GM12874 (cell line): ENCODE data around the gene BET1.

Source experiments
- TF ChIP-seq, protein P1 (sequence below): IDR thresholded peaks from 2 replicates; pipeline ENCODE4 v1.5.1; 2011; ENCODE audit warnings: low read depth, mild to moderate bottlenecking, control low read depth, low read length, moderate library complexity; ENCODE audit not compliant: insufficient read depth

BET1 gene

DNA sequence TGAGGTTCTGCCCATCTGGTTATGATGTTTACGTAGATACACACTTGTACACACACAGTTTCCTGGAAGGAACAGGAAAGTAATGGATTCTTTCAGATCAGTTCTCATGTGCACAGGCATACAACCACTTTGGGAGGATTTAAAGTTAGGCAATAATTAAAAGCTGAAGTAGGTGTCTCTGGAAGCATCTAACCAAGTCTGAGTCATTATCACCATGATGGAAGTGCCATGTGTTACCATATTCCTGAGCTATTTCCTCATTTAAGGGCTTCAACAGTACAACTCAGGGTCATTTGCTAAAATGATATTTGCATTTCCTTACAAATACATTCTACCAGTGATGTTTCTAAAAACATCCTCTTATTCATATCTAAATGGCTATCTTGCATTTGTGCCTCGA lies 41.4 kb upstream of the BET1 start:
- TF ChIP-seq, protein P1, sequence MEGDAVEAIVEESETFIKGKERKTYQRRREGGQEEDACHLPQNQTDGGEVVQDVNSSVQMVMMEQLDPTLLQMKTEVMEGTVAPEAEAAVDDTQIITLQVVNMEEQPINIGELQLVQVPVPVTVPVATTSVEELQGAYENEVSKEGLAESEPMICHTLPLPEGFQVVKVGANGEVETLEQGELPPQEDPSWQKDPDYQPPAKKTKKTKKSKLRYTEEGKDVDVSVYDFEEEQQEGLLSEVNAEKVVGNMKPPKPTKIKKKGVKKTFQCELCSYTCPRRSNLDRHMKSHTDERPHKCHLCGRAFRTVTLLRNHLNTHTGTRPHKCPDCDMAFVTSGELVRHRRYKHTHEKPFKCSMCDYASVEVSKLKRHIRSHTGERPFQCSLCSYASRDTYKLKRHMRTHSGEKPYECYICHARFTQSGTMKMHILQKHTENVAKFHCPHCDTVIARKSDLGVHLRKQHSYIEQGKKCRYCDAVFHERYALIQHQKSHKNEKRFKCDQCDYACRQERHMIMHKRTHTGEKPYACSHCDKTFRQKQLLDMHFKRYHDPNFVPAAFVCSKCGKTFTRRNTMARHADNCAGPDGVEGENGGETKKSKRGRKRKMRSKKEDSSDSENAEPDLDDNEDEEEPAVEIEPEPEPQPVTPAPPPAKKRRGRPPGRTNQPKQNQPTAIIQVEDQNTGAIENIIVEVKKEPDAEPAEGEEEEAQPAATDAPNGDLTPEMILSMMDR = no peak

DNA sequence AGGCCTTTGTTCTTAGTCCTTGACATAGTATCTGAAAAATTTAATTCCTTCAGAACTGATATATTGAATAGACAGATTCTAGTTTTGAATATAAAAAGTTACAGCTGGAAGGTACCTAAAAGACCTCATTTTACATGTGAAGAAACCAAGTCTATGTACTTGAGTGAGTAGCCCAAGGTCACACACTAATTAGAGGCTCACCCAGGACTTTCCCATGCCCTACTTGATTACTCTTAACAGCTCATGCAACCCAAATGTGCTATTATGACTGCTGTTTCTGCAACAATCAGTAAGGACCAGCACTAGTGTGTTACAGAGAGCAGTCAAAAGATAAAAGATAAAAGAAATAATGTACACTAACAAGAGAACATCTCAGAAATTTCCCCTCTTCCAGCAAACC lies 40.7 kb upstream of the BET1 start:
- TF ChIP-seq, protein P1 = no peak

DNA sequence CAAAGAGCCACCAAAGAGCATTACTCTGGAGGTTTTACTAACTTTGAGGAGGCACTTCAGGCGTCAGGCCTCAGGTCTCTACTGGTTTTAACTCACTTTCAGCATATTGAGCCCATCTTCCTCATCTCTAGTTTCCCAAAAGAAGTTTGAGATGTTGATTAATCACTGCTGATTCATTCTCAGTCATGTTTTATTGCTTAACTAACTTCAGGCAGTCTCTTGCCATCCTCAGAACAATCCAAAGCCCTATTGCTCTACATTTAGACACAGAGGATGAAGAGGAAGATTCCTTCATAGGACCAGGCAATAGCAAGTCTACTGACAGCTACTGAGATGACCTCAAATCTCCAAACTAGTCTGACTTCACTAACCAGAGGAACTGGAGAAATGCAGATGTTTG lies 39.1 kb upstream of the BET1 start:
- TF ChIP-seq, protein P1 = no peak

DNA sequence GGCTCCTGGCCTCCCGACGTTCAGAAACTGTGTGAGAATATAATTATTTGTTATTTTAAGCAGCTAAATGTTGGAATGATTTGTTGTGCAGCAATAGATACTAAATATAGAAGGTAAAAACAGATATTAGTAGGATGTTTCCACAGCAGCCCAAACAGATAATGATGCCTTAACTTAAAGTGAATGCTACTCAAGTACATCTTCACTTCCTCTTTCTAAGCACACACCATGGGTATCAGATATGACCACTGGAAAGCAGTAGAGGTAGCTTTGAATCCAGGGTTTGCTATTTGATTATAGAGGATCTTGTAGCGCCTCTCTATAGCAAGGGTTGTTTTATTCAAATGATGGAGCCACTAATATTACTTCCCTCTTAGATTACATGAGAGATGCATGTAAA lies 38.2 kb upstream of the BET1 start:
- TF ChIP-seq, protein P1 = no peak

DNA sequence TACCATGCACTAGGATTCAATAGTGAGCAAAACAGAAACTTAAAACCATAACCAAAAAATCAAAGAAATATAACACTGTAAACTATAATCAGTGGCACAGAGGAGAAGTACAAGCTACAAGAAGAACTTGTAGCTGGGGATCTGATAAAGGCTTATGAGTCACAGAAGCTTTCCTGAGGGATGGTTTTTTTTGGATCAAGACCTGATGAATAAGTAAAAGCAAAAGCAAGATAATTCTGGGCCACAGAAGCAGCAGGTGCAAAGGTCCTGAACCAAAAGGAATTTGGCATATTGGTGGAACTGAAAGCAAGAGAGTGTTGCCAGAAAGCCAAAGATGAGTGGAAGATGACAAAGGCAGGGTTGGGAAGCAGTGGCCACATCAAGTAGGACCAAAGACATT lies 37.4 kb upstream of the BET1 start:
- TF ChIP-seq, protein P1 = no peak

DNA sequence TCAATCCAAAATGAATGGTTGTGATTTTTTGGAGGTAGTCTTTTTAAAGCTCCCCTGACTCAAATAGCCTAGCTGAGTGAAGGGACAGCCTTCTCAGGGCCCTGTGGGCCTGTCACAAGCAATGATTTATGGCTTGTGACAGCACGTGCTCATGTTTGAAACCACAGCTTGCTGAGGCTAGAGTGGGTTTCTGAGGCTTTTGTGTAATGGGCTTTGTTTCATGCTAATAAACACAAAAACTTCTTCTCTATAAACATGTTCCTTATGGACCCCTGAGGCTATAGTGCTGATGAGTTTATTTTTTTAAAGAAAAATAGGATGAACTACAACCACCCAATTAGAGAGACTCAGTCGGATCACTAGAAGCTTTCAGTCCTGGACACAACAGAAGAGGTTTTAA lies 36.1 kb upstream of the BET1 start:
- TF ChIP-seq, protein P1 = no peak

DNA sequence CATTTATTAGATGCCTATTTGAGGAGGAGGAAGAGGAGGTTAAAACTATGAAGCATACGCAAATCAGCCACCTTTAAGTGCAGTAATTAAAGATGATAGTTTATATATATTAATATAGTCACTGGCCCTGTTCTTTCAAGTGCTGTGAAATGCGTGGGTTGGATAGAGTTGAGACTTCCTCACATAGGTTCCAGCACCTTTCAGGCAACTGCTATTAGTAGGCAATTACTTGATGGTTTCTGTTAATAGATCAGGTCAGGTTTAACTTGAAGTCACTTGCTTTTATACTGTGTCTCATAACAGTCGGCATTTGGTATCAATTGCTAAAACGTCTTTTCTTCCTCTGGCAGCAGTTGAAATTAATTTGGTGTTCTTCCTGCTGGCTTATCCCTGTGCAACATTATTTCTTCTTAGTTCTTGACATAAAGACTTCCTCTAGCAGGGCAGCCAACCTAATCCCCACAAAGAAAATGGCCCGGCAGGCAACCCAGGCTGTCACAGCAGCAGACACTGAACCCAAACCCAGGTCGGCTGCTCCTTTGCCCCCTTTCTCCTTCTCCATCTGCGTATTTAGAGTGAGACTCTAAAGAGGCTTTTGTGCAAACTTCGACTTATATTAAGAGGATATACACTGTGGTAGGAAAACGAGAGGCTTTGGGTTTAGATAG lies 35.3 kb upstream of the BET1 start:
- TF ChIP-seq, protein P1 = no peak
